GM21576 (cell line): ENCODE measurements around the gene DOC2B.
"Not testable (repeated sequence)": the region's sequence is repeated elsewhere in the genome, so short reads cannot be mapped to it uniquely, and the experiment has no call there.

ENCODE experiments used
- ATAC-seq: cut with Tn5 transposase; IDR thresholded peaks from one replicate; pipeline ENCODE4 v1.9.1; 2021; ENCODE audit warnings: mild to moderate bottlenecking, moderate library complexity; ENCODE audit not compliant: unreplicated experiment

Gene DOC2B

GRCh38 chr17:193426-193810 is 12.0 kb upstream of the DOC2B start:
- no peak for ATAC-seq

- no peak for ATAC-seq
These were observed 11.4 kb upstream of the DOC2B start for GRCh38 chr17:192666-193425.

- no peak for ATAC-seq
These were observed 8.0 kb upstream of the DOC2B start for GRCh38 chr17:189444-189843.

GRCh38 chr17:187130-187529 is 5.7 kb upstream of the DOC2B start:
- no peak for ATAC-seq

- ATAC-seq, result no peak
These were observed 4.1 kb upstream of the DOC2B start for GRCh38 chr17:185445-186138.

- ATAC-seq, result no peak
These were observed 1.6 kb upstream of the DOC2B start for GRCh38 chr17:183021-183420.

- no peak for ATAC-seq
These were observed 751 bp upstream of the DOC2B start for GRCh38 chr17:182050-182751.

GRCh38 chr17:180381-181244 is 837 bp downstream of the DOC2B start:
- ATAC-seq, result no peak

- ATAC-seq, result no peak
These were observed 1.6 kb downstream of the DOC2B start for GRCh38 chr17:179781-180380.

GRCh38 chr17:179066-179432 is 2.4 kb downstream of the DOC2B start:
- no peak for ATAC-seq

- ATAC-seq, result no peak
These were observed 3.0 kb downstream of the DOC2B start for GRCh38 chr17:178292-179065.

- no peak for ATAC-seq
These were observed 3.7 kb downstream of the DOC2B start for GRCh38 chr17:177762-178161.

- ATAC-seq, result no peak
These were observed 4.3 kb downstream of the DOC2B start for GRCh38 chr17:177155-177554.

GRCh38 chr17:173166-173911 is 8.1 kb downstream of the DOC2B start:
- no peak for ATAC-seq

GRCh38 chr17:172401-172800 is 9.0 kb downstream of the DOC2B start:
- no peak for ATAC-seq

- no peak for ATAC-seq
These were observed 9.6 kb downstream of the DOC2B start for GRCh38 chr17:171871-172270.

- no peak for ATAC-seq
These were observed 11.2 kb downstream of the DOC2B start for GRCh38 chr17:170130-170670.

- ATAC-seq, result not testable (repeated sequence)
These were observed 12.8 kb downstream of the DOC2B start for GRCh38 chr17:168614-169013.

- no peak for ATAC-seq
These were observed 15.5 kb downstream of the DOC2B start for GRCh38 chr17:165939-166338.
